Amygdala (tissue), 56 donors: Measurements from ENCODE around the gene TYMP.
"Not testable (repeated sequence)": the region's sequence is repeated elsewhere in the genome, so short reads cannot be mapped to it uniquely, and the experiment has no call there.

ENCODE experiments used
- DNase-seq, 56 donors: peaks; one replicate each; lab custom pipeline; 2025; lab: John Stamatoyannopoulos, UW

TYMP gene

DNA sequence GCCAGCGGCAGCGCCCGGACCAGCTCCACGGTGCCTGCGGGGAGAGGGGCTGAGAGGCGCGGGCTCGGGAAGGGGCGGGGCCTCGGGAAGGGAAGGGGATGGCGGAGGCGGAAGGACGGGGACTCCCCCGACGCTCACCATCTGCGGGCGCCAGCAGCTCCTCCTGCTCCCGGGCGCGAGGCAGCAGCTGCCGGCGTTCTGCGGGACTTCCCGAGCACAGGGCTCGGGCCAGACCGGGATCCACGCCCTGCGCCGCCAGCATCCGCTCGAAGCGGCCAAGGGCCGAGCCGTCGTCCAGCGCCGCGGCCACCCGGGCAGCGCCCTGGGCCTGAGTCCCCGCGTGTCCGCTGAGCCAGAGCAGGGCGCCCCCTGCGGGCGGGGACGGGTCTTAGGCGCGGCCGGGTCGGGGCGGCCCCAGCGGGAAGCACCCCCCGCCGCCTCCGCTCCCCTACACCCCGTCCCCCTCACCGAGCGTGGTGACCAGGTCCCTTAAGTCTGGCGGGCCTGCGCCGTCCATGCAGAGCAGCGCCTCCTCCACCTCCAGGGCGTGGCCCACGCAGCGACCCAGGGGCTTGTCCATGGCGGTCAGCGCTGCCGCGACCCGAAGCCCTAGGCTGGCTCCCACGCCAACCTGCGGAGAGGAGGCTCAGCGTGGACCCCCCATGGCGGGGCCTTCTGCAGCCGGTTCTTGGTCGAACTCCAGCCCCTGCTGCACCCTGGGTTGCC is 3.5 kb downstream of the TYMP start:
- DNase-seq: peak in 33 of 56 donors; percentile 29 to 87 (median 67)

DNA sequence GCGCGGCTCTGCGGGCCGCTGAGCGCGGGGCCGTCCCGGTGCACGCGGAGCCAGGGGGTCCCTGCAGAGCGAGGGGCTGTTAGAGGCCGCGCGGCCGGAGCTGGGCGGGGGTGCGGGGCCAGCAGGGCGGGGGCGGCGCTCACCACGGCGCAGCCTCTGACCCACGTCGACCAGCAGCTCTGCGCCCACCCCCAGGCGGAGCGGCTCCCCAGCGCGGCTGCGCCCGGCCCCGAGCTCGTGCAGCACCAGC is 4.0 kb downstream of the TYMP start:
- peak in 12 of 56 donors; percentile 56 to 87 (median 80) for DNase-seq

DNA sequence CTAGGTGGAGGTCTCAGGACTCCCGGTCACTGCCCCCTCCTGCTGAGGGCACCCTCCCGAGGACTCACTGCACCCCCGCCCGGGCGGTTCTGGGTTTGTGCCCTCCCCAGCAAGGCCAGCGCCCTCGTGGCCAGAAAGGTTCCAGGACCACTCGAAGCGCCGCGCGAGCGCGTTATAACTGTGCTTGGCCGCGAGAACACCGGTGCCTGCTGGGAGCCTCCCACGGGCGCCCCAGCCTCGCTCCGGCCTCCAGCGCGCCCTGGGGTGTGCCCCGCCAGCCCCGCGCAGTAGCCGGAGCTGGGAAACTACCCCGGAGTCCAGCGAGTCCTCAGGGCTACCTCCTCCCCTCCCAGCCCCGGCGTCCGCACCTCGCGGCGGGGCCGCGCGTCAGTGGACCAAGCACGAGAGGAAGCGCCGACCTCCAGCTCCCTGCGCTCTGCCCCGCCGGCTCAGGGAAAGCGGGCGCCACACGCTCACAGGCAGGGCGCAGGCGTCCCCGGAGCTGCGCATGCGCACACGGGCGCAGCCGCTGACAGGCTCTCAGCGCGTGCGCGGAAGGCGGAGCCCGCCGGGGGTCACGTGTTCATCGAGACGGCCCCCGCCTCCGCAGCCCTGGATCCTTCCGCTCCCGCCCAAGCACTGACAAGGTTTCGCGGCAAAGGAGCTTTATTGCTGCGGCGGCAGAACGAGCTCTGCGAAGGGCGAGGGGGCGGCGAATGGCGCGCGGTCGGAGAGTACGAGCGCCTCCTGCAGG is 4.5 kb downstream of the TYMP start, which contains the start of gene SCO2:
SCO2 (minus strand) TSS at position 495 of the 754 bp plus-strand sequence. CDS start 1,187 bp downstream, outside the sequence.
- peak; percentile 41 to 94 (median 88) for DNase-seq

DNA sequence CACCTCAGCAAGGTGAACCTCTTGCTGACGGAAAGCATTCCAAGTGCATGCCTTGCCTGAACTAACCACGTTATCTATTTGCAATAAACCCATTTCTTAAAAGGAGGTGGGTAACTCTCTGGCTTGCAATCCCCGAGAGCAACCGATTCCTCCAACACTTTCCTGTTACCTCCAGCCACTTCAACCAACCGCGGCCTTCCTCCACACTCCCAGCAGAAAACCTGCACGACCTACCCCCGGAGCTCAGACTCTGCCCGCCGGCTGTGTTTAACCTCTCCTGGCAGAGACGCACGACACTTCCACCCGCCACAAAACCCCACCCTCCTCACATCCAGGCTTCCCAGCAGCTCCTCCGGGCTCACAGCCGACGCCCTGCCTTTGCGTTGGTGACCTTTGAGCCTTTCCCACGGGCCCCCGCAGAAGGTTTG is 5.1 kb downstream of the TYMP start:
- DNase-seq: no peak

DNA sequence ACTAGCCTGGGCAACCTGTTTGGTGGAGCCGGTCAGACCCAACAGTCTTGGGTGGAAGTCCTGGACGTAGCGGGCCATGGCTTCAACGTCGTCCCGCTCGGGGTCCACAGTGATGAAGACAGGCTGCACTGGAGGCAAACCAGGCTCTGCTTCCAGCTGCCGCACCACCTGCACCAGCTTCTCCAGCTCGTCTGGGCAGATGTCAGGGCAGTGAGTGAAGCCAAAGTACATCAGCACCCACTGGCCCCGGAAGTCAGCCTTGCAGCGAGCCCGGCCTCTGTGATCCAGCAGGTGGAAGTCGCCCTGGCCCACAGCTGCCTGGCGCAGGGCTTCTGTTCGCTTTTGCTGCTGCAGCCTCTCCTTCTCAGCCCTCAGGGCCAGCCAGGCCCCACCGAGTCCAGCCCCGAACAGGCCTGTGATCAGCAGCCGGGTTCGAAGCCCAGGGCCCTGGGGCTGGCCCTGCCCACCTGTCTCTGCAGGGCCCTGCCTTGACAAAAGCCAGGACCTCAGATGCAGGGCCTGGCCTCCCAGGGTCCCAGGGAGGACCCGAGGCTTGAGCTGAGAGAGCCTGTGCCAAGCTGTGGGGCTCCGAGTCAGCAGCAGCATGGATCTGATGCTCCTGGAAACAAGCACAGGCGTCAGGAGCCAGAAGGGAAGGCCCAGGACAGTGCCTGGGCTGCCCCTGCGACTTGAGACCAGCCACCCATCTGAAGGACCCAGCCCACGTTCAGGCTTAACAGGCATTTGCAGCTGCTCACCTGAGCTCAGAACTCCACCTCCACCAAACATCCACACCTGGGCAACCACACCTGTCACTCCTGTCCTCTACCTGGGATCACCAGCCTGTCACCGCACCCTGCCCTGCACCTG is 5.8 kb downstream of the TYMP start:
- DNase-seq: no peak

DNA sequence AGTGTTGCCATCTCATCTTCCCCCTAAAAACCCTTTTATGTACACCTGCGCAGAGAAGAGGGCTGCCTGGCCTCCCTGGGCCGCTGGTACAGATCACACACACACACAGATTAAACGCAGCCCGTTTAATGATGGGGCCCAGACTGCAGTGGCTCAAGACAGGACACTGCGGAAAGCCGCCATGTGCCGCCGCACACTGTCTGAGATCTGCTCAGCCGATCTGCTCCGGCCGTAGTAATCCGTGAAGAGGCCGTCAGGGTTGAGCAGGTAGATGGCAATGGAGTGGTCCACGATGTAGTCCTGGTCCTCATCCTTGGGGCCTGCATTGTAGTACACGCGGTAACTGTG is 6.4 kb downstream of the TYMP start:
- DNase-seq: no peak

DNA sequence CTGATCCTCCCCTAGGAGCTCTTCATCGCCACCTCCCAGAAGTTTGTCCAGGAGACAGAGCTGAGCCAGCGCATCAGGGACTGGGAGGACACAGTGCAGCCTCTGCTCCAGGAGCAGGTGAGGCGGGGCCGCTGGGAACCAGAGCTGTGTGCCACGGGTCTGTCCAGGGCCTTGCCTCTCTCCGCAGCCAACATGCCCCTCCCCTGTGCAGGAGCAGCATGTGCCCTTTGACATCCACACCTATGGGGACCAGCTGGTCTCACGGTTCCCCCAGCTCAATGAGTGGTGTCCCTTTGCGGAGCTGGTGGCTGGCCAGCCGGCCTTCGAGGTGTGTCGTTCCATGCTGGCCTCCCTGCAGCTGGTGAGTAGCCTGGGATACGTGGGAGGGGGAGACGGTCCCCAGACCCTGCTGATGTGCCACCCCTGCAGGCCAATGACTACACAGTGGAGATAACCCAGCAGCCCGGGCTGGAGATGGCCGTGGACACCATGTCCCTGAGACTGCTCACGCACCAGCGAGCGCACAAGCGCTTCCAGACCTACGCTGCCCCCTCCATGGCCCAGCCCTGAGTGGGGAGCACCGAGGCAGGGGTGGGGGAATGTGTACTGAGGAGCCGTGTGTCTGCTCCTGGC is 6.9 kb downstream of the TYMP start:
- no peak for DNase-seq

DNA sequence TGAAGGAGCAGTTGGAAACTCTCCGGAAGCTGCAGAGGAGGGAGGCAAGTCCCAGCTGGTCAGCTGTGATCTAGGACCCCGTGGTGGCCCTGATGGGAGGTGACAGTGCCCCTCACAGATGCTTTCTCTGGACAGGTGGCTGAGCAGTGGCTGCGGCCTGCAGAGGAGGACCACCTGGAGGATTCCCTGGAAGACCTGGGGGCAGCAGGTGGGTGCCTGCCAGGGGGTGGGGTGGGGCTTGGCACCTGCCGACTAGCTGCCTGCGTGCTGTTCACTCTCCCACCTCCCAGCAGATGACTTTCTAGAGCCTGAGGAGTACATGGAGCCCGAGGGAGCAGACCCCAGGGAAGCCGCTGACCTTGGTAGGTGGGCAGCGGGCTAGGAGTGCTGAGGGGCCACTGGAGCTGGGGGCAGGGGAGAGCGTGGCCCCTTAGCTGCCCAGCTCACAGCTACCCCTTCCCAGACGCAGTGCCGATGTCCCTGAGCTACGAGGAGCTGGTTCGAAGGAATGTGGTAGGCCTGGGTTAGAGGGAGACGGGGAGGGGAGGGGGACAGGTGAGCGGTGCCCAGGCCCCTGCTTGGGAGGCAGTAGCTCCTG is 7.5 kb downstream of the TYMP start:
- DNase-seq: no peak

DNA sequence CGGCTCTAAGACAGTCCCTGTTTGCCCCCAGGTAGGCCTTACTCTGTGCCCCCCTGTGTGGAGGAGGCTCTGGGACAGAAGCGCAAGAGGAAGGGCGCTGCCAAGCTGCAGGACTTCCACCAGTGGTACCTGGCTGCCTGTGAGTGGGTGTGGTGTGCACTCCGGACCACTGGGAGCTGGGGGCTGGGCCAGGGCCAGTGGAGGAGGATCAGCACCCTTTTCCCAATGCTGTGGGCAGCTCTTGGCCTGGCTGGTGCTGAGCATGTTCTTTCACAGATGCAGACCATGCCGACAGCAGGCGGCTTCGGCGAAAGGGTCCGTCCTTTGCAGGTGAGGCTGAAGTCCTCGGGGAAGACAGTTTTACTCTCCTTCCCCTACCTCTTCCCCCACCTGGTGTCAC is 8.1 kb downstream of the TYMP start:
- DNase-seq: no peak

DNA sequence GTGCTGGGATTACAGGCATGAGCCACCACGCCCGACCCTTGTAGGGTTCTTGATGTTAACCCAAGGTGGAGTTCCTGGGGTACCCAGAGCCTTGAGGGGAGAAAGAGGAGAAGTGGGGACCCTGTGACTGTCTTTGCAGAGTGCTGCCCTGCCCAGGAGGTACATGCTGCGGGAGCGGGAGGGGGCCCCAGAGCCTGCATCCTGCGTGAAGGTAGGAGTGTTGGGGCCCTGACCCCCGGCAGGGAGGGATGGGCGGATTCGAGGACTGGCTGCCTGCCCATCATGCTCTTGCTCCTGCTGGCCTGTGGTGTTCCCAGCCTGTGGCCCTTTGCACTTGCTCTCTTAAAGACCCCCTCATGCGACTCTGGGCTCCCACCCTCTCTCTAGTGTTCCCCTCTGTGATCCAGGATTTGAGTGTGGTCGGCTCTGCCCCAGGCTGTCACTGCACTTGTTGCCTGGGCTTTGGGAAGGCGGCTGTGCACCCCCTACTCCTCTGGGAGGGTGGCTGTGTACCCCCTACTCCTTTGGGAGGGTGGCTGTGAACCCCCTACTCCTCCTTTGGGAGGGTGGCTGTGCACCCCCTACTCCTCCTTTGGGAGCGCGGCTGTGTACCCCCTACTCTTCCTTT is 8.9 kb downstream of the TYMP start:
- DNase-seq: no peak

DNA sequence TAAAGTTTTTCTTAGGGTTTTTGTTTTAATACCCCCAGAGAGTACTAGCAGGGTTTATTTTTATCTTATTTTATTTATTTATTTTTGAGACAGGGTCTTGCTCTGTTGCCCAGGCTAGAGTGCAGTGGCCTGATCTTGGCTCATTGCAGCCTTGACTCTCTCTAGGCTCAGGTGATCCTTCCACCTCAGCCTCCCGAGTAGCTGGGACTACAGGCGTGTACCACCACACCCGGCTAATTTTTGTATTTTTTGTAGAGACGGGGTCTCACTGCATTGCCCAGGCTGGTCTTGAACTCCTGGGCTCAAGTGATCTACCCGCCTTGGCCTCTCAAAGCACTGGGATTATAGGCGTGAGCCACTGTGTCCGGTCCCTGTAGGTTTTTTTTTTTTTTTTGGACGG is 9.6 kb downstream of the TYMP start:
- not testable (repeated sequence) for DNase-seq

DNA sequence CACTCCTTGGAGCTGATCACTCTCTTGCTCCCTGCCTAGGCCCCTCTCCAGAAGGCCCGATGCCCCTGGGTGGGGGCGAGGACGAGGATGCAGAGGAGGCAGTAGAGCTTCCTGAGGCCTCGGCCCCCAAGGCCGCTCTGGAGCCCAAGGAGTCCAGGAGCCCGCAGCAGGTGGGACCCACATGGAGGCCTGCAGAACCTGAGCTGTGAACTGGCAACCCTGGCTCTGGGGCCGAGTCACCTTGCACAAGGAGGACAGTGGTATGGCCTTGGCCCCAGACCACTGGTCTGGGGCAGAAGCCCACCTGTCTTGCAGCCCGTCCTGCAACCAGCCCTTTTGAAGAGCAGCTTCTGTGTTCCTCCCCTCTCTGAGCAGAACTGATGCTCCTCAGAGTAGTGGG is 10.7 kb downstream of the TYMP start:
- no peak for DNase-seq

DNA sequence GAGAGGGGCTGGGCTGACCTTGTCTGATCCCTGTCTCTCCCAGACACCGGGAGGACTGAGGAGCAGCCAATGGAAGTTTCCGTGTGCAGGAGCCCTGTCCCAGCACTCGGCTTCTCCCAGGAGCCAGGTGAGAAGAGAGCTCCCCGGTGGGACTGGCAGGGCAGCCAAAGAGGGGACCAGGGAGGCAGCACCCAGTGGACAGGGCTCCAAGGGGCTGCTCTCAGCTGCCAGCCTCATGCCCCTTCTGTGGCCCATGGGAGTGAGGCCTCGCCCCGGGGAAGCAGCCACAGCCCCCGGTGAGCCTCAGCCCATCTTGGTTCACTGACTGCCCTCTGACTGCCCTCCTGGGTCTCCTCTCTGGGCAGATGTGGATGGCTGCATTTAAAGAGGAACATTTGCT is 11.2 kb downstream of the TYMP start:
- no peak for DNase-seq

DNA sequence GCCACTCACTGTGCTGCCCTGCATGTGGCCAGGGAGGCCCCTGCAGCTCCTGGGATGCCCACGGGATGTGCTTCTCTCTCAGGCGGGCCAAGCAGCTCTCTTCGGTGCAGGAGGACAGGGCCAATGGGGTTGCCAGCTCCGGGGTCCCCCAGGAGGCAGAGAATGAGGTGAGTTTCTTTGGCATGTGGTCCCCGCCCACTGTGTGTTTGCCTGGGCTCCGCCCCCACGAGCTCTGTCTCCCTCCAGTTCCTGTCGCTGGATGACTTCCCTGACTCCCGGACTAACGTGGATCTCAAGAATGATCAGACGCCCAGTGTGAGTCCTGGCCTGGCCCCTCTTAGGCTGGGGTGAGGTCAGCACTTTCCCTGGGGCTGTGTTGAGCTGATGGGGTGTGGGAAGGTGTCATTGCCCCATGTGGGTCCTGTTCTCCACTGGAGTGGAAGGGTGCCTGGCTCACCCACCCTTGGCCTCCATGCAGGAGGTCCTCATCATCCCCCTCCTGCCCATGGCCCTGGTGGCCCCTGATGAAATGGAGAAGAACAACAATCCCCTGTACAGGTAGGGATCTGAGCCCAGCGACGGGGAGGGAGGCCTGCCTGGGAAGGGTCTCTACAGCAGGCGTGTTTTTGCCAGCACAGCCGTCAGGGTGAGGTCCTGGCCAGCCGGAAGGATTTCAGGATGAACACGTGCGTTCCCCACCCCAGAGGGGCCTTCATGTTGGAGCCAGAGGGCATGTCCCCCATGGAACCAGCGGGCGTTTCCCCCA is 12.1 kb downstream of the TYMP start:
- DNase-seq: no peak

DNA sequence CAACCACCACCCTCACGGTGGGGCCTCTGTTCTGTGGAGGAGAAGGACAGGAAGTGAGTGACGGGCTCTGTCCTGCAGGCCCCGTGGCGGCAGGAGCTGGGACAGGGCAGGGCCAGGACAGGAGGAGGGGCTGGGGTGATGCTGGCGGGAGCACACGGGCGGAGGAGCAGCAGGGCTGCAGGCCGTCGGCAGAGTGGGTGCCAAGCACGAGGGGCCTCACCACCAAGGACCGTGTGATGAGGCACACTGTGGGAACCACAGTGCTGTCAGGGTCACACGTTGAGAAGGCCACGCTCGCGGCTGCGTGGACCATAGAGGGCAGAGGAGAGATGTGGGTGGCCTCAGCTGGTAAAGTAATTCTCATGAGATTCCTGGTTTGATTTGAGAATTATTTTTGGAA is 12.9 kb downstream of the TYMP start:
- DNase-seq: no peak

DNA sequence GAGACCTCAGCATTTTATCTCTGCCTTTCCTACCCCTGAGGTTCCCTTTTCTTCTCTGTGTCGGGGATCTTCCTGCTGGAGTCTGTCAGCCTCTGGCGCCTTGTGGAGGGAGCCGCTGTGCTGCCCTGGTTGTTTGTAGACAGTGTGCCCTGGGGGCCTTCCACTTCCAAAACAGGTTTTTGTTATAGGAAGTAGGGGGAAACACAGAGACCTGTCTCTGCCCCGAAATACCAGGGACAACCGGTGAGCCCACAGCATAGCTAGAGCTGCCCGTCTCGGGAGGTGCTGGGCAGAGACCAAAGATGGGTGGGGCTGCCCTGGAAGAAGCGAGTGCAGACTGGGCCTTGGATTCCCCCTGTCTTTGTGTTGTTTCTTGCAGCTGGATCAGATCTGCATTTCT is 13.7 kb downstream of the TYMP start:
- DNase-seq: no peak

DNA sequence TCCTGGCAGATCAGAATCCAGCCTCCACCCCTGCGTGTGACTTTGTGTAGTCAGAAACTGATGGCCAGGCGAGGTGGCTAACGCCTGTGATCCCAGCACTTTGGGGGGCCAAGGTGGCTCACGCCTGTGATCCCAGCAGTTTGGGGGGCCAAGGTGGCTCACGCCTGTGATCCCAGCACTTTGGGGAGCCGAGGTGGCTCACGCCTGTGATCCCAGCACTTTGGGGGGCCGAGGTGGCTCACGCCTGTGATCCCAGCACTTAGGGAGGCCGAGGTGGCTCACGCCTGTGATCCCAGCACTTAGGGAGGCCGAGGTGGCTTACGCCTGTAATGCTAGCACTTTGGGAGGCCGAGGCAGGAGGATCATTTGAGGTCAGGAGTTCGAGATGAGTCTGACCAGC is 16.6 kb downstream of the TYMP start:
- no peak for DNase-seq

DNA sequence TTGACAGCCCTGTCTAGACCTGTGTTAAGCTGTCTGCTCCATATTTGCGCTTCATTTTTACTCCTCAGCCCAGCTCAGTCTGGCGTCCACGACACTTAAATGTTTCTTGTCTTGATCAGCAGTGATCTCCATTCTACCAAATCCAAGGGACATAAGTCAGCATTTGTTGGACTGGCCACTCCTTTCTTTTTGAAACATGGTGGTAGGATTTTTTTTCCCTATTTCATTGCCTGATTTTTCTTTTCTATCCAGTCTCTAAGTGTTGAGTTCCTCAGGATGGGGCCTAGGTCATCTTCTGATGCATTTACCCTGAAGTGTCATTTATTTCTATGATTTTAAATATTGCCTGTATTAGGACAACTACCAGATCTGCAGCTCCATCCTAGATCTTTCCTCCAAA is 20.9 kb downstream of the TYMP start:
- no peak for DNase-seq
